ENCODE data around the gene PLCL1. TPM values are rescaled to one million over a fixed set of nuclear protein-coding genes. Genes with fewer than 3 reads are reported as not detected.

PLCL1 gene
- total RNA-seq, 2 donors from 2014 or later = 0.04 to 0.11 TPM

- no peaks in the 10 kb centered on the region for H3K27me3 ChIP-seq (ENCODE audit: control insufficient read depth, insufficient read depth, low read length, poor library complexity, severe bottlenecking)
- Mint-ChIP-seq H3K27ac (no peak overlapping the region), H3K4me1 (peaks cover 6% of the 10 kb centered on the region), H3K36me3 (ENCODE audit: low read depth) (no peaks in the 10 kb centered on the region), H3K4me3 (no peak overlapping the region), H3K9me3 (peaks cover under 1% of the 10 kb centered on the region), H3K27me3 (ENCODE audit: insufficient read depth) (no peaks in the 10 kb centered on the region)
- H3K4me1 ChIP-seq (ENCODE audit: control insufficient read depth, insufficient read depth, low read length) = no peaks in the 10 kb centered on the region
- no peak overlapping the region for H3K9ac ChIP-seq (ENCODE audit: extremely low read depth, low read length, poor library complexity, severe bottlenecking)
- H3K27ac ChIP-seq (ENCODE audit: low read depth, low read length) = no peak overlapping the region
- no peaks in the 10 kb centered on the region for H3K9me3 ChIP-seq (ENCODE audit: control insufficient read depth, low read length)
- H3K36me3 ChIP-seq (ENCODE audit: control insufficient read depth, insufficient read depth, low read length) = no peaks in the 10 kb centered on the region
- H3K4me3 ChIP-seq (ENCODE audit: low read length) = no peak overlapping the region
- DNase-seq = no peak
- TF ChIP-seq CTCF (conservative IDR thresholded peaks at IDR 0.05) = no peak
- WGBS, 2 experiments (ENCODE audit: insufficient coverage in 1 of 2, insufficient read length in 1 of 2) = 92 to 100% methylated on average over 1 to 3 of the region's 5 CpGs
Measured at GRCh38 chr2:197929008-197929885, 124.9 kb downstream of the PLCL1 start.

DNA sequence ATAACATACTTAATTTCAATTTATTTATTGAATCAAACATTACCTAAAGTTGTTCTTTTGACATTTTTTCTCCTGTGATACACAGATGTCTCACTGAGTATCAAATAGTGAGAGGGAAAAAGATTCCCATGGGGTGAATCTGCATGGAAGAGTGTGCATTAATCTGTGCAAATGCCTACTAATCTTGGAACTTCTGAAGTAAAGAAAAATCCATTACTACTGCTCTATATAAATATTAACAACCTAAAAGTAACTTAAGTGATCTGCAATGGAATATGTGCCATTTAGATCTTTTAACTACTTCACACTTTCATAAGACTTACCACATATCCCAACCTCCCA, 125.5 kb downstream of the PLCL1 start:
- Histone ChIP-seq H3K36me3 (ENCODE audit: control insufficient read depth, insufficient read depth, low read length) (no peaks in the 10 kb centered on the region), H3K4me1 (ENCODE audit: control insufficient read depth, insufficient read depth, low read length) (no peaks in the 10 kb centered on the region), H3K27ac (ENCODE audit: low read depth, low read length) (no peak overlapping the region), H3K27me3 (ENCODE audit: control insufficient read depth, insufficient read depth, low read length, poor library complexity, severe bottlenecking) (no peaks in the 10 kb centered on the region), H3K9ac (ENCODE audit: extremely low read depth, low read length, poor library complexity, severe bottlenecking) (no peak overlapping the region), H3K4me3 (ENCODE audit: low read length) (no peak overlapping the region), H3K9me3 (ENCODE audit: control insufficient read depth, low read length) (no peaks in the 10 kb centered on the region)
- H3K4me1 Mint-ChIP-seq = peaks cover 6% of the 10 kb centered on the region
- H3K27ac Mint-ChIP-seq = no peak overlapping the region
- H3K9me3 Mint-ChIP-seq = no peaks in the 10 kb centered on the region
- no peak for TF ChIP-seq CTCF (conservative IDR thresholded peaks at IDR 0.05)
- no peaks in the 10 kb centered on the region for H3K36me3 Mint-ChIP-seq (ENCODE audit: low read depth)
- no peak overlapping the region for H3K4me3 Mint-ChIP-seq
- H3K27me3 Mint-ChIP-seq (ENCODE audit: insufficient read depth) = no peaks in the 10 kb centered on the region
- no peak for DNase-seq

DNA sequence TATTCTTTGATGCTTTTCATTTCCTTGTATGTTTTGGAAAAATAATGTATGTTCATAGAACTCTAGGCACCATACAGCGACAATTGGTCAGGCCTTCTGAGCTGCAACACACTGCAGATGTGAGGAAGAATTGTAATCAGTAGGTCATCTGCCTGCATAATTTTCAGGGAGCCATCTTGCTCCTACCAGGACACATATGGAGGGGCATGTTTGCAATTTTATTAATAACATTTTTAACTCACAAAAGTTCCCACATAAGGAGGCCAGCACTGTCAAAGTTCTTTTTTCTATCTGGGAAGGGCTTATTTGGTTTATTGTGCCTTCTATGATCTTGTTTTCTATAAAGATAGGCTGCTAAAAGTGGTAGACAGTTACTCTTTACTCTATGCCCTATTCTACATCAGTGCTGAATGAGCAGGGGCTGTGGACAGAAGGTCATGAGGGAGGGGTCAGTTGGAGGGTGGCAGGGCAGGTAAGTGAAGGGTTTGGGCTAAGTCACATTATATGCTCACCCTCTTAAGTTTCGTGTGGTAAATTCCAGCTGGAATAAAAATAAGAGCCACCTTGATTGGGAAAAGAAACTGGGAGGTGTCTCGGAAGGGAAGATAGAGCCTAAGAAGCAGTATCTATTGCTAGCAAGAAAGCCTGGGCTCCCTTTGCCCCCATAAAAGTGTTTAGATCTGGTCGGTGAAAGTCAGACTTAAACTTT, 126.3 kb downstream of the PLCL1 start:
- H3K27me3 Mint-ChIP-seq (ENCODE audit: insufficient read depth) = no peaks in the 10 kb centered on the region
- no peaks in the 10 kb centered on the region for H3K36me3 ChIP-seq (ENCODE audit: control insufficient read depth, insufficient read depth, low read length)
- H3K36me3 Mint-ChIP-seq (ENCODE audit: low read depth) = no peaks in the 10 kb centered on the region
- no peak overlapping the region for H3K9ac ChIP-seq (ENCODE audit: extremely low read depth, low read length, poor library complexity, severe bottlenecking)
- H3K9me3 Mint-ChIP-seq = no peaks in the 10 kb centered on the region
- H3K4me1 Mint-ChIP-seq = peaks cover 6% of the 10 kb centered on the region
- no peak overlapping the region for H3K4me3 Mint-ChIP-seq
- H3K4me1 ChIP-seq (ENCODE audit: control insufficient read depth, insufficient read depth, low read length) = no peaks in the 10 kb centered on the region
- H3K27ac ChIP-seq (ENCODE audit: low read depth, low read length) = no peak overlapping the region
- 87 to 92% methylated on average over 3 to 4 of the region's 4 CpGs for WGBS, 2 experiments (ENCODE audit: insufficient coverage in 1 of 2, insufficient read length in 1 of 2)
- H3K9me3 ChIP-seq (ENCODE audit: control insufficient read depth, low read length) = no peaks in the 10 kb centered on the region
- no peak for TF ChIP-seq CTCF (conservative IDR thresholded peaks at IDR 0.05)
- no peak overlapping the region for H3K4me3 ChIP-seq (ENCODE audit: low read length)
- DNase-seq = no peak
- no peaks in the 10 kb centered on the region for H3K27me3 ChIP-seq (ENCODE audit: control insufficient read depth, insufficient read depth, low read length, poor library complexity, severe bottlenecking)
- H3K27ac Mint-ChIP-seq = no peak overlapping the region

All from endodermal cell (in vitro differentiated cells).